DND-41 (cell line): Measurements from ENCODE around the gene PIEZO2.

Experiments used
- ATAC-seq: fragments of 200-7000 bp; cut with Tn5 transposase; 3 replicates; pipeline ENCODE4 v1.9.1; 2021; ENCODE audit warnings: low read depth; ENCODE audit not compliant: insufficient read depth
- DNase-seq: peaks from one replicate; pipeline ENCODE4 v3.0.0-alpha.2; 2020
- H2AFZ ChIP-seq: 2 replicates; pipeline ENCODE4 v1.6.0; 2012; ENCODE audit warnings: low read depth, low read length
- H3K27ac ChIP-seq: 2 replicates; pipeline ENCODE4 v1.5.1; 2012; ENCODE audit warnings: low read length, inconsistent platforms
- H3K27me3 ChIP-seq: fragments of 200-600 bp; sonication (generic); 2 replicates; pipeline ENCODE4 v1.6.0; 2012; ENCODE audit warnings: low read length, mild to moderate bottlenecking, inconsistent platforms; ENCODE audit not compliant: insufficient read depth, poor library complexity
- H3K36me3 ChIP-seq: 2 replicates; pipeline ENCODE4 v1.5.1; 2012; ENCODE audit warnings: low read length, inconsistent platforms; ENCODE audit not compliant: insufficient read depth
- H3K4me1 ChIP-seq: 2 replicates; pipeline ENCODE4 v1.5.1; 2012; ENCODE audit warnings: mild to moderate bottlenecking, low read length; ENCODE audit not compliant: insufficient read depth
- H3K4me2 ChIP-seq: 2 replicates; pipeline ENCODE4 v1.6.0; 2012; ENCODE audit warnings: mild to moderate bottlenecking, moderate library complexity, low read length, inconsistent platforms; ENCODE audit not compliant: insufficient read depth
- H3K4me3 ChIP-seq, 2 experiments: fragments of 200-600 bp in 1 of 2; shearing (Covaris generic) in 1 of 2; 2 replicates each; pipeline ENCODE4 v1.5.1; 2012 to 2016; ENCODE audit warnings: inconsistent platforms in 2 of 2, low read length in 2 of 2, mild to moderate bottlenecking in 2 of 2, low read depth in 1 of 2, moderate library complexity in 1 of 2
- H3K79me2 ChIP-seq: 2 replicates; pipeline ENCODE4 v1.6.0; 2012; ENCODE audit warnings: low read length, inconsistent platforms; ENCODE audit not compliant: insufficient read depth
- H3K9ac ChIP-seq: 2 replicates; pipeline ENCODE4 v1.6.0; 2012; ENCODE audit warnings: low read depth, mild to moderate bottlenecking, inconsistent platforms, low read length, moderate library complexity
- H3K9me3 ChIP-seq: 2 replicates; pipeline ENCODE4 v1.5.1; 2012; ENCODE audit warnings: low read length, moderate library complexity, mild to moderate bottlenecking, inconsistent platforms; ENCODE audit not compliant: insufficient read depth, severe bottlenecking
- H4K20me1 ChIP-seq: 2 replicates; pipeline ENCODE4 v1.6.0; 2012; ENCODE audit warnings: low read length; ENCODE audit not compliant: insufficient read depth
- EZH2 ChIP-seq: IDR thresholded peaks from 3 replicates; pipeline ENCODE4 v1.6.1; 2012; ENCODE audit warnings: borderline replicate concordance, low read depth, mild to moderate bottlenecking, moderate library complexity, low read length, inconsistent platforms; ENCODE audit not compliant: severe bottlenecking
- TF ChIP-seq, protein P1 (sequence below): IDR thresholded peaks from 2 replicates; pipeline ENCODE4 v1.5.1; 2012; ENCODE audit warnings: borderline replicate concordance, low read length, moderate library complexity, mild to moderate bottlenecking; ENCODE audit not compliant: poor library complexity, severe bottlenecking; ENCODE audit errors: extremely low read depth

Gene PIEZO2

DNA sequence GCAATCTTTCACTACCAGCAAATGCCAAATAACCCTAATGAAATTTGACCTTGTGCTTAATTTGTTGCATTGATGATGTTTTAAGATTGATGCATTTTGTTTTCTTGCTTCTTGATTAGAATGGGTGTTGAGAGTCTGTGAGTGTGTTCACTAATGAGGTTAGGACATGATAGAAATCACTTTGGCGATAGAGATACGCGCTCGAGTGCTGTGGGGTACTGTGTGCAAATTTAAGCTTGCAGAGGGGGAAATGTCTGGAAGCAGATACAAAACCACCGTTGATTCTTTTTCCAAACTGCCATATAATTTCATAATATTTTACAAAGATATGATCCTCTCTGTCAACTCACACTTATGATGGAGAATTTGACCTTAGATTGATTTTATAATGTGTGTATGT, 200.9 kb downstream of the PIEZO2 start:
- H3K9ac ChIP-seq, result no peak overlapping the region

DNA sequence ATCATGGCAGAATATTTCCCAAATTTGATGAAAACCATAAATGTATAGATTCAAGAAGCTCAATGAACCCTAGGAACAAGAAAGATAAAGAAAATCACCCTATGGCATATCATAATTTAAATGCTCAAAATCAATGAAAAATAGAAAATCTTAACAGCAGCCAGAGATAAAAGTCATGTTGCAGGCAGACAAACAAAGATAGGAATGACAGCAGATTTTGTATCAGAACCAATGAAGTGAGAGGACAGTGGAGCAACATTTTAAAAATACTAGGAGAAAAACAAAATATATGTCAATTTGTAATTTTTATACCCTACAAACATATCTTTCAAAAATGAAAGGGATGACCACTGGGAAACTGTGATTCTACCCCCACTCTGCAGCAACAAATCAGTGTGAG, 203.3 kb downstream of the PIEZO2 start:
- Histone ChIP-seq H3K27me3 (peaks cover 9% of the 10 kb centered on the region), H3K9me3 (peaks cover 20% of the 10 kb centered on the region), H3K79me2 (no peaks in the 10 kb centered on the region), H3K9ac (no peak overlapping the region), H4K20me1 (no peaks in the 10 kb centered on the region), H3K4me2 (no peak overlapping the region), H3K4me3 (no peak overlapping the region), H2AFZ (no peak overlapping the region), H3K4me1 (no peaks in the 10 kb centered on the region), H3K36me3 (no peaks in the 10 kb centered on the region), H3K27ac (no peak overlapping the region)
- TF ChIP-seq, protein P1, sequence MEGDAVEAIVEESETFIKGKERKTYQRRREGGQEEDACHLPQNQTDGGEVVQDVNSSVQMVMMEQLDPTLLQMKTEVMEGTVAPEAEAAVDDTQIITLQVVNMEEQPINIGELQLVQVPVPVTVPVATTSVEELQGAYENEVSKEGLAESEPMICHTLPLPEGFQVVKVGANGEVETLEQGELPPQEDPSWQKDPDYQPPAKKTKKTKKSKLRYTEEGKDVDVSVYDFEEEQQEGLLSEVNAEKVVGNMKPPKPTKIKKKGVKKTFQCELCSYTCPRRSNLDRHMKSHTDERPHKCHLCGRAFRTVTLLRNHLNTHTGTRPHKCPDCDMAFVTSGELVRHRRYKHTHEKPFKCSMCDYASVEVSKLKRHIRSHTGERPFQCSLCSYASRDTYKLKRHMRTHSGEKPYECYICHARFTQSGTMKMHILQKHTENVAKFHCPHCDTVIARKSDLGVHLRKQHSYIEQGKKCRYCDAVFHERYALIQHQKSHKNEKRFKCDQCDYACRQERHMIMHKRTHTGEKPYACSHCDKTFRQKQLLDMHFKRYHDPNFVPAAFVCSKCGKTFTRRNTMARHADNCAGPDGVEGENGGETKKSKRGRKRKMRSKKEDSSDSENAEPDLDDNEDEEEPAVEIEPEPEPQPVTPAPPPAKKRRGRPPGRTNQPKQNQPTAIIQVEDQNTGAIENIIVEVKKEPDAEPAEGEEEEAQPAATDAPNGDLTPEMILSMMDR, result no peak
- no peak for TF ChIP-seq EZH2
- DNase-seq (no peak), ATAC-seq (no peak)

More for the DNA sequence above, 200.9 kb downstream of the PIEZO2 start:
- H3K4me3 ChIP-seq, result no peak overlapping the region
- ATAC-seq (no peak), DNase-seq (no peak)
- H3K4me2 ChIP-seq, result no peak overlapping the region
- no peak overlapping the region for H2AFZ ChIP-seq
- no peaks in the 10 kb centered on the region for H3K36me3 ChIP-seq
- no peaks in the 10 kb centered on the region for H3K79me2 ChIP-seq
- no peak overlapping the region for H3K27ac ChIP-seq
- H3K27me3 ChIP-seq, result peaks cover 9% of the 10 kb centered on the region
- H3K9me3 ChIP-seq, result peaks cover 20% of the 10 kb centered on the region
- no peaks in the 10 kb centered on the region for H4K20me1 ChIP-seq
- TF ChIP-seq, protein P1, result no peak
- no peak for TF ChIP-seq EZH2
- H3K4me1 ChIP-seq, result no peaks in the 10 kb centered on the region

DNA sequence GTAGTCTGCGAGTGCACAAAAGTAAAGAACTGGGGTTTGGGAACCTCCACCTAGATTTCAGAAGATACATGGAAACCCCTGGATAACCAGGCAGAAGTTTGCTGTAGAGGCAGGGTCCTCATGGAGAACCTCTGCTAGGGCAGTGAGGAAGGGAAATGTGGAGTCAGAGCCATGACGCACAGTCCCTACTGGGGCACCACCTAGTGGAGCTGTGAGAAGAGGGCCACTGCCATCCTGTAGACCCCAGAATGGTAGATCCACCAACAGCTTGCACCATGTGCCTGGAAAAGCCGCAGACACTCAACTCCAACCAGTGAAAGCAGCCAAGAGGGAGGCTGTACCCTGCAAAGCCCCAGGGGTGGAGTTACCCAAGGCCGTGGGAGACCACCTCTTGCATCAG, 206.4 kb downstream of the PIEZO2 start:
- Histone ChIP-seq H3K27ac (no peak overlapping the region), H3K4me2 (no peak overlapping the region), H3K4me1 (no peaks in the 10 kb centered on the region), H3K27me3 (no peaks in the 10 kb centered on the region), H2AFZ (no peak overlapping the region), H3K9me3 (peaks cover 20% of the 10 kb centered on the region), H4K20me1 (no peaks in the 10 kb centered on the region), H3K79me2 (no peaks in the 10 kb centered on the region), H3K4me3 (no peak overlapping the region), H3K9ac (no peak overlapping the region), H3K36me3 (no peaks in the 10 kb centered on the region)
- DNase-seq (no peak), ATAC-seq (no peak)
- TF ChIP-seq, protein P1, result no peak
- TF ChIP-seq EZH2, result no peak

DNA sequence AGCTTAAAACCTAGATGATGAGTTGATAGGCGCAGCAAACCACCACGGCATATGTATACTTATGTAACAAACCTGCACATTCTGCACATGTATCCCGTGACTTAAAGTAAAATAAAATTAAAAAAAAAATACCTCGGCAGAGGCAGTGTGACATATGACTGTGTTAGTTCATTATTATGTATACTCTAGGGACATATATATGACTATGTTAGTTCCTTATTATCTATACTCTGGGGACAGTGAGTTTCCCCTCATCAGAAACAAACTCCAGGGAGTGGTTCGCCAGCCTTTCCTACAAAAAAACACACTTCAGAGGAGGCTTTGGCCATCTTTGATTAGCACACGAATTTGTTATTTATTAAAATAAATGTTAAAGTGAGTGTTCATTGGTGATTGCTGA, 209.5 kb downstream of the PIEZO2 start:
- no peak overlapping the region for H3K9ac ChIP-seq
- H3K9me3 ChIP-seq, result peaks cover 2% of the 10 kb centered on the region
- H2AFZ ChIP-seq, result no peak overlapping the region
- H3K27me3 ChIP-seq, result no peaks in the 10 kb centered on the region
- TF ChIP-seq, protein P1, result no peak
- no peak for TF ChIP-seq EZH2
- H3K4me3 ChIP-seq, result no peak overlapping the region
- H3K36me3 ChIP-seq, result no peaks in the 10 kb centered on the region
- H3K27ac ChIP-seq, result no peak overlapping the region
- no peaks in the 10 kb centered on the region for H3K4me1 ChIP-seq
- DNase-seq, result no peak
- no peaks in the 10 kb centered on the region for H3K79me2 ChIP-seq
- H4K20me1 ChIP-seq, result no peaks in the 10 kb centered on the region
- ATAC-seq, result no peak
- no peak overlapping the region for H3K4me2 ChIP-seq
